Mesenteric fat pad (tissue), 1 donor: ENCODE data around the gene SAMD4B. TPM values are rescaled to one million over a fixed set of nuclear protein-coding genes. Genes with fewer than 3 reads are reported as not detected.
"Not testable (repeated sequence)": the region's sequence is repeated elsewhere in the genome, so short reads cannot be mapped to it uniquely, and the experiment has no call there.

ENCODE experiments used
- DNase-seq: peaks from one replicate; pipeline ENCODE4 v3.0.0-alpha.2; 2020; ENCODE audit warnings: low spot score
- total RNA-seq: library from RNA; stranded (reverse); fragmentation: NEBNext Ultra II Directional; extraction: Animal tissue kit (Norgen Biotek cat#: 25700); gene quantifications from one replicate; pipeline ENCODE4 v1.2.1, GENCODE V29; 2021
- donor health status: DM: yes; HTN: yes; CAD: no.

Gene SAMD4B
- total RNA-seq, 1 donor from 2014 or later, result 82.3 TPM

- DNase-seq, result no peak
These were observed 21.8 kb downstream of the SAMD4B start for GRCh38 chr19:39363901-39364457.

DNA sequence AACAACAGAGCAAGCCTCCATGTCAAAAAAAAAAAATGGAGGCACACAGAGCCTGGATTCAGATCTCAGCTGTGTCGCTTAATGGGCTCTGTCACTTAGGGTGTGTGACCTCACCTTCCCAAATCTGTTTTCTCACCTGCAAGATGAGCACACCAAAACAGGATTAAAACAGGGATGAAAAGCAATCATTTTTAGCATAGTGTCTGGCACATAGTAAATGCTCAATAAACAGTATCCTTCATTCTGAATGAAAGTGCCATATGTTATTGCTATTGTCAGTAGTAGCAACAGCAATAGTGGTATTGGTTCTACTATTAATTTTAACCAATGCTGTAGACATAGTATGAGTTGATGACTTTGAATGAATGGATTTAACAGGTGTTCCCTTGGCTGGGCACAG is 23.3 kb downstream of the SAMD4B start:
- DNase-seq, result no peak

DNA sequence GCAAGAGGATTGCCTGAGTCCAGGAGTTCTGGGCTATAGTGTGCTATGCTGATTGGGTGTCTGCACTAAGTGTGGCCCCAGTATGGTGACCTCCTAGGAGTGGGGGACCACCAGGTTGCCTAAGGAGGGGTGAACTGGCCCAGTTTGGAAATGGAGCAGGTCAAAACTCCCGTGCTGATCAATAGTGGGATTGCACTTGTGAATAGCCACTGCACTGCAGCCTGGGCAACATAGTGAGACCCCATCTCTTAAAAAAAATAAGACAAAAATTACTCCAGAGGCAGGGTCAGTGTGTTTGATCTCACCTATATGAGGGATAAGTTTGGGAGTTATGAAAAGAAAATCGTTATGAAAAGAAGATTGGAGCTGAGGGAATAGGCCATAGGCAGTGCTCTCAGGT is 27.0 kb downstream of the SAMD4B start:
- DNase-seq, result no peak

DNA sequence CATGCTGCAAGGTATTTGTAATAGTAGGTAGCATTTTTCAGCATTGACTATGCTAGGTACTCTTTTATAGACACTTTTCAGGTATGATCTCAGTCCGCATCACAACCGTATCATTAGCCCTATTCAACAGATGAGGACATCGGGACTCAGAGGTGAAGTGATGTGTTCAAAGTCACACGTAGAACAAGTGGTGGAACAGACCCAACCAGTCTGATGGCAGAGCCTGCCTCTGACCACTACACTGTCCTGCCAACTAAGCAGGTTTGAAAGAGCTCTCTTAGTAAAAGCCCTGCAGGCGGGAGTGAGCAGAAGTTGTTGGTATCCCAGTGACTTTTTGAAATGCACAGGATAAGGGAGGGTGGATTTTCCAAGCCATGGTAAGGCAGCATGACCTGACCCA is 28.5 kb downstream of the SAMD4B start:
- DNase-seq, result no peak

- no peak for DNase-seq
These were observed 30.0 kb downstream of the SAMD4B start for GRCh38 chr19:39372047-39372802.

DNA sequence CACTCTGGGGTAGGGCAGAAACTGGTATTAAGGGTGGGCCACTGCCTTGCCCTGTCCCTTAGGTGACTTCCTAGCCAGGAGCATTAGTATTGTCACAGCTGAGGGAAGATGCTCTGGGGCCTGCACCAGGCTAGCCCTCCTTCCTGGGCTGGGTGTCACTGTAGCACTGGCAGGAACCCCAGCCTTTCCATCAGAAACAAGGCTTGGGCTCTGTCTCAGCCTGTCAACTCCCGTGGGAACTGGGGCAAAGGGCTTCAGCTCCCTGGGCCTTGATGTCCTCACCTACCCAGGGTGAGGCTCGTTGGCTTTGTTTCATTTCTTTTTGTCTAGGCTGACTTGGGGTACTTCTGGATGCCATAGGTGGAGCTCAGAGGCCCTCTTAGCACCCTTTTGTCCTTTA is 30.7 kb downstream of the SAMD4B start:
- no peak for DNase-seq

DNA sequence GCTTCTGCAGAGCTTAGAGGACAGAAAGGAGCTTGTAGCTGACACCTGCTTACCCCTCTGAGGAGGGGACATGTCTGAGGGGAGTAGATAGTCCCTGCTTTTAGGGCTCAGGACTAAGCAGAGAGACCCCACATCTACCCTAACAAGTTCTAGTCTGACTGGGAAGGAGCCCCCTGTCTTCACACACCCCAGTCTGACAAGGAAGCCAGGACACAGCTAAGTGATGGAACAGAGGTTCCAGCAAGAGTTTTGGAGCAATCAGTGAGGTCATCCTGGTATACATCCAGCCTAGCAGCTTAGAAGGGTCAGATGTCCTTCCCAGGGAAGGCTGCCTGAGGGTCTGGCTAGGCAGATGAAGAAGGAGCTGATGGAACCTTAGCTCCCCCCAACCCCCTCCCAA is 33.7 kb downstream of the SAMD4B start:
- DNase-seq, result no peak

DNA sequence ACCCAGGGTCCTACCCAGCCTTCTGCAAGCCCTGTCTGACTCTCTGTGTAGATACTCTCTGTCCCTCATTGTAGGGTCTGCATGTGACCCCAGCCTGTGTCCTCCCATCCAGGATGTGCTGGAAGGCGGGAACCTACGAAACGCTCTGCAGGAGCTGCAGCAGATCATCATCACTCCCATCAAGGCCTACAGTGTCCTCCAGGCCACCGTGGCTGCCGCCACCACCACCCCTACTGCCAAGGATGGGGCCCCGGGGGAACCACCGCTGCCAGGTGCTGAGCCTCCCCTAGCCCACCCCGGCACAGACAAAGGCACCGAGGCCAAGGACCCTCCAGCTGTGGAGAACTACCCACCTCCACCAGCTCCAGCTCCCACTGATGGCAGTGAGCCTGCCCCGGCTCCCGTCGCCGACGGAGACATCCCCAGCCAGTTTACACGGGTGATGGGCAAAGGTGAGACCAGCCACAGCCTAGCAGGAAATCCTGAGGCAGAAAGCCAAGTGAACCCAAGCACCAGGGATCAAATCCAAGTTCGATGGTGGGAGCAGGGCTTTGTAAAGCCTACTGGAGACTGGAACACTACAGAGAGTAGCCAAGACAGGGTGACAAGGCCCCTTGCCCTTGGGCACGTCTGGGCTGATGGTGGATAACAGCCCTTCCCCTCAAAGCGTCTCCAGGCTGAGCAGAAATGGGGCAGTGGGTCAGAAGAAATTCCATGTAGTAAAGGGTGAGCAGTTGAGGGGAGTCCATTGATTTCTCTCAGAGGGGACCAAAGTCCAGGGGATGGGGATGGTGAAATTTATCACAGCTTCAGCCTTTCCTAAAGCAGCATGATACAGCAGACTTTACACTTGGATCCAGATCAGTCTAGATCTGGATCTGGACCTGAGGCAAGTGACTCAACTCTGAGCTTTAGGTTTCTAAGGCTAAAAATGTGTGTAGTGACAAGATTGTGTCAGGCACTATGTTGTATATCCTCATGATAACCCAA is 35.4 kb downstream of the SAMD4B start:
- no peak for DNase-seq

DNA sequence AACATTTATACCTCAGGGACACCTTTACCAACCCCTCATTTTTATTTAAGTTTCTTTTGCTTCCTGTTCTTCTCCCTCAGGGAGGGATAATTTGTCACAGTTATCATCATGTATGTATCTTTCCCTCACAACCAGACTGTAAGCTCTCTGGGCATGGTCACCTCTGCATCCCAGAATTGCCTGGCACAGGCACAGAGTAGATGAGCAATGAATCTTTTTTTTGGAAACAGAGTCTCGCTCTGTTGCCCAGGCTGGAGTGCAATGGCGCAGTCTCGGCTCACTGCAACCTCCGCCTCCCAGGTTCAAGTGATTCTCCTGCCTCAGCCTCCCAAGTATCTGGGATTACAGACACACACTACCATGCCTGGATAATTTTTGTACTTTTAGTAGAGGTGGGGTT is 37.1 kb downstream of the SAMD4B start:
- not testable (repeated sequence) for DNase-seq

DNA sequence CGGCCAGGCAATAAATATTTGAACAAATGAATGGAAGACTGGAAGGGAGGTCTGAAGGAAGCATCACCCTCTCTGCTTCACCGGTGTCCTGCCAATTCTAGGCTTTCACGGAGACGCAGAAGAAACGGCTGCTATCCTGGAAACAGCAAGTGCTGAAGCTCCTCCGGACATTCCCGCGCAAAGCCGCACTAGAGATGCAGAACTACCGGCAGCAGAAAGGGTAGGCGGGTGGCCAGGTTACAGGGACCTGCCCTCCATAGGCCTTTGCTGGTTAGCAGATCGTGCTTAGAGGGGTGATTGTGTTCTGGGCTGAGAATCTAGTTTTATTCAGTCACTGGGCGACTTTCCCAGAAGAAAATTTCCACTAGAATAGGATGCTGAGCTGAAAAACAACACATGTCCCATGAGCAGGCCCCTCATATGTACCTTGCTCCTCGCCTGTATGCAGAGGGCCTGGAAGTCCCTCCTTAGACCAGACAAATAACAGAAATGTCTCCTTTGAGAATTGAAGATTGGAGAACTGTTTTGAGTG is 37.7 kb downstream of the SAMD4B start:
- DNase-seq, result no peak

DNA sequence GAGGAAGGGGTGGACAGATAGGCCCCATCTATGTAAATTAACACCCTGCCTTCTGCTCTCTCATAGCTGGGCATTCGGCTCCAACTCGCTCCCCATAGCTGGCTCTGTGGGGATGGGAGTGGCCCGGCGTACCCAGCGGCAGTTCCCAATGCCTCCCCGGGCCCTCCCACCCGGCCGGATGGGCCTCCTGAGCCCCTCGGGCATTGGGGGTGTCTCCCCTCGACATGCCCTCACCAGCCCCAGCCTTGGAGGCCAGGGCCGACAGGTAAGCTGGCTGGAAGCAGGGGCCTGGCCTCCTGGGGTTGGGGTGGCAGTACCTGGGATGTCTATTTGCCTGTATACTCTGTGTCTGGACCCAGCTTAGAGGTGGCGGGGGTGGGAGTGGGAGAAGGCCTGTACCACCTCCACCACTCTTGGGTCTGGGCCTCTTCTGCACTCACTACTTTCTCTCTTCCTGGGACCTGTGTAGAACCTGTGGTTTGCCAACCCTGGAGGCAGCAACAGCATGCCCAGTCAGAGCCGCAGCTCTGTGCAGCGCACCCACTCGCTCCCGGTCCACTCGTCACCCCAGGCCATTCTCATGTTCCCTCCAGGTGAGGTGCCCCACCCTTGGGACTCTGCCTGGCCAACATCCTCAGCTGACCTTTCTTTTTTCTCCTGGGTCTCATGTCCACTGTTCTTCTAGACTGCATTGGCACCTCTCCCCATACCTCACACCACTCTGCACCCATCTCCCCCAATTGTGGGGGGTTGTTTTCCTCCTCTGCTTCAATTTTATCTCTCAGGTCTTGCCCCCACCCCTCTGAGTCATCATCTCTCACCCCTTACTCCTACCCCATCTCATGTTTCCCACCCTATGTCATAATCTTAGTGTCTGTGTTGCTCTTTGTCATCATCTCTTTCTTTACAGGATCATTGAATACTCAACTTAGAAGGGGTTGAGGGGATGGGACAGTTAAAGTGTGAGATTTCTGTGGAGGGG is 38.6 kb downstream of the SAMD4B start:
- DNase-seq, result no peak

GRCh38 chr19:39381910-39382611 is 39.8 kb downstream of the SAMD4B start:
- no peak for DNase-seq

DNA sequence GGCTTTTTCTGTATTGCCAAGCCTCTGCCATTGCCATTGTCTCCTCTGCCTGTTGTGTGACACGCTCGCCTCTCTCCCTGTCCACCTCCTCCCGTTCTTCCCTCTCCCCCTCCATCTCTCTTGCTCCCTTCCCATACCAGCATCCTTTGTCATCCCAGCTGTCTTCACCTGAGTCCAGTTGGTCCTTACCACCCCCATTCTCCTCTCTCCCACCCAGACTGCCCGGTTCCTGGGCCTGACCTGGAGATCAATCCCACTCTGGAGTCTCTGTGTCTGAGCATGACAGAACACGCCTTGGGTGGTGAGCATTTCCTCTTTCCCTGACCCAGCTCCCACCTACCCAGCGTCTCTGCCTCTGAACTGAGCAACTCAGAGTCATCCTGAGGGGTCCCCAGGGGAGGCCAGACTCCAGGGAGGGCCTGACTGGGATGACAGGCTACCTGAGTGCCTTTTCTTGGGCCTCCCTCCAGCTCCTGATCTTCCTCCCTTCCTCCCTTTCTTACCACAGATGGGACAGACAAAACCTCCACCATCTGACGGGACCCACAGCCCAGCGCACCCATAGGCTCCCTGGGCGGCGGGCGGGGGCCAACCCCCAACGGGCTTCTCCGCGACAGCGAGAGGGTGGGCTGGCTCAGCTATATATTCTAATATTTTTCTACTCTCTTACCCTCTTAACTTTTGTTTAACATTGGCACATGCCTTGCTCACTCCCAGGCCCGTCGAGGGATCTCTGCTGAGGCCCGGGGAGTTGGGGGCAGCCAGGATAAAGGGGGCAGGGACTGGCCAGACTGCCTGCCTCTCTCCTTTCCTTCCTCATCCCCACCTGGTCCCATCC is 41.0 kb downstream of the SAMD4B start:
- no peak for DNase-seq

DNA sequence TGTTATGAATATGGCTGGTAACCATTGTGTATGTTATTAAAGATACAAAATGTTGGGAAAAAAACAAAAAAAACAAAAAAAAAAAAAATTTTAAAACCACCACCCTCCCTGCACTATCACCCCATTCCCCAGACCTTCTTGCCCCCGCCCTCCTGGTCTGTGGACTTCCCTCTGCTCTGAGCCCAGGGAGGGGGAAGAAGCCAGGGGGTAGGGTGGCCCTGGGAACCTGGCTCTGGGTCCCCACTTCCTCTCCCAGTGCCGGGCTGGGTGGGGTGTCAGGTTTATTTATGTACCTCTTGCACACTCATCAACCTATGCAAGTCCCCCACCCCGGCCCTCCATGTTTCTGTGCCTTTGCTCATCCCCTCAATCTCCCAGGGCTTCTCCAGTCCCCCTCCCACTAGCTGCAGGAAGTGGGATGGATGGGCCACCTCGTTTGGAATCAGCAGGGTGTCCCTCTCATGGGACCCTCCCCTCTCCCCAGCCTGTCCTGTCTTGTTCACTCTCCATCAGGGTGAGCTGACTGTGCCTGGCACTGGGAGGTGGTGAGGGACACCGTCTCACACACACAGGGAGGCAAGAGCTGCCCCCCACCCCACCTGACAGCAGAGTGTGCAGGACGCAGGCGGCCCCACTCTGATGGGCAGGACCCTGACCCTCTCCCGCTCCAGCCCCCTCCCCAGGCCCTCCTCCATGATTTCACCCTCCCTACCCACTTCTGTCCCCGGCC is 42.8 kb downstream of the SAMD4B start:
- no peak for DNase-seq

GRCh38 chr19:39385629-39386411 is 43.6 kb downstream of the SAMD4B start:
- DNase-seq, result no peak

DNA sequence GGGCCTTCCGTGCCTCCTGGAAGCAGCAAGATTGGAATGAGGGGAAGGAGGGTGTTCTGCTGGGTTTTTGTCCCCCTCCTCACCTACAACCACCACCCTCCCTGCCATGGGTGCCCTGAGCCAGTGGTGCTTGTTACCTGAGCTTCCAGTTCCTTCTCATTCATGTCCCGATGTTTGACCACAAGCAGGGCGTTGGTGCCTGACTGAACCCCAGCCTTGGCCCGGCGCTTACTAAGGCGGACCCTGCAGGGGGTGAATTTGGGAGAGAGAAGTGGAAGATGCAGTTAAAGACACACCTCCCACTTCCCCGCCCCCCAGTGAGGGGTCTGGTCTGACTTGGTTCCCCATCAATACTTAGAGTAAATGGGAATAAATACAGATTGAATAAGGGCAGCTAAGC is 44.3 kb downstream of the SAMD4B start:
- no peak for DNase-seq

GRCh38 chr19:39388657-39389056 is 46.4 kb downstream of the SAMD4B start:
- DNase-seq, result no peak
